HepG2 (cell line): Measurements from ENCODE around the gene POP7.

Experiments used
- BRCA1 ChIP-seq: sonication (generic); formaldehyde crosslinking; IDR thresholded peaks from 2 replicates; pipeline ENCODE4 v1.4.0; 2020; ENCODE audit warnings: missing genetic modification reagents
- EED ChIP-seq: sonication (generic); formaldehyde crosslinking; IDR thresholded peaks from 2 replicates; pipeline ENCODE4 v1.5.0; 2020; ENCODE audit warnings: mild to moderate bottlenecking, missing genetic modification reagents
- ELF4 ChIP-seq: sonication (generic); formaldehyde crosslinking; IDR thresholded peaks from 2 replicates; pipeline ENCODE4 v1.5.0; 2020; ENCODE audit warnings: missing genetic modification reagents, mild to moderate bottlenecking, moderate library complexity, borderline replicate concordance
- FOXA1 ChIP-seq, 2 experiments: fragments of 450-650 bp in 1 of 2; sonication (generic) in 1 of 2; formaldehyde crosslinking in 1 of 2; IDR thresholded peaks; 2 replicates each; pipeline versions ENCODE4 v1.4.0 to v1.6.1; 2016 to 2020; ENCODE audit warnings: missing genetic modification reagents in 1 of 2
- KDM5A ChIP-seq: fragments of 200-600 bp; sonication (generic); IDR thresholded peaks from 2 replicates; pipeline ENCODE4 v1.7.0; 2018; ENCODE audit warnings: antibody characterized with exemption, mild to moderate bottlenecking, low read length, borderline replicate concordance
- NFYC ChIP-seq: IDR thresholded peaks from 2 replicates; pipeline ENCODE4 v1.6.1; 2016; ENCODE audit warnings: missing genetic modification reagents, missing compliant biosample characterization
- STAT6 ChIP-seq: sonication (generic); formaldehyde crosslinking; IDR thresholded peaks from 2 replicates; pipeline ENCODE4 v1.4.0; 2020; ENCODE audit warnings: missing genetic modification reagents, mild to moderate bottlenecking, borderline replicate concordance
- TFAP4 ChIP-seq: sonication (generic); IDR thresholded peaks from 2 replicates; pipeline ENCODE4 v1.6.1; 2016; ENCODE audit warnings: low read depth, borderline replicate concordance
- ZNF383 ChIP-seq: sonication (generic); formaldehyde crosslinking; IDR thresholded peaks from 2 replicates; pipeline ENCODE4 v1.4.0; 2020; ENCODE audit warnings: missing genetic modification reagents, mild to moderate bottlenecking, borderline replicate concordance

GRCh38 chr7:100685631-100686145, 20.2 kb upstream of the POP7 start:
- TF ChIP-seq BRCA1 (CRISPR knock-in tag) (no peak), KDM5A (no peak), STAT6 (CRISPR knock-in tag) (no peak), NFYC (CRISPR knock-in tag) (no peak), ELF4 (CRISPR knock-in tag) (no peak), ZNF383 (CRISPR knock-in tag) (no peak), EED (CRISPR knock-in tag) (no peak), FOXA1 (IDR thresholded peaks at IDR 0.05) (no peak), FOXA1 (CRISPR knock-in tag; IDR thresholded peaks at IDR 0.05) (no peak), TFAP4 (no peak)
